Stromal cell of bone marrow (primary cell): Measurements from ENCODE around the gene CTAGE8.
"Not testable (repeated sequence)": the region's sequence is repeated elsewhere in the genome, so short reads cannot be mapped to it uniquely, and the experiment has no call there.

Experiments used
- DNase-seq: peaks from one replicate; pipeline ENCODE4 v3.0.0-alpha.2; 2012; ENCODE audit warnings: low read depth

The CTAGE8 gene, protein sequence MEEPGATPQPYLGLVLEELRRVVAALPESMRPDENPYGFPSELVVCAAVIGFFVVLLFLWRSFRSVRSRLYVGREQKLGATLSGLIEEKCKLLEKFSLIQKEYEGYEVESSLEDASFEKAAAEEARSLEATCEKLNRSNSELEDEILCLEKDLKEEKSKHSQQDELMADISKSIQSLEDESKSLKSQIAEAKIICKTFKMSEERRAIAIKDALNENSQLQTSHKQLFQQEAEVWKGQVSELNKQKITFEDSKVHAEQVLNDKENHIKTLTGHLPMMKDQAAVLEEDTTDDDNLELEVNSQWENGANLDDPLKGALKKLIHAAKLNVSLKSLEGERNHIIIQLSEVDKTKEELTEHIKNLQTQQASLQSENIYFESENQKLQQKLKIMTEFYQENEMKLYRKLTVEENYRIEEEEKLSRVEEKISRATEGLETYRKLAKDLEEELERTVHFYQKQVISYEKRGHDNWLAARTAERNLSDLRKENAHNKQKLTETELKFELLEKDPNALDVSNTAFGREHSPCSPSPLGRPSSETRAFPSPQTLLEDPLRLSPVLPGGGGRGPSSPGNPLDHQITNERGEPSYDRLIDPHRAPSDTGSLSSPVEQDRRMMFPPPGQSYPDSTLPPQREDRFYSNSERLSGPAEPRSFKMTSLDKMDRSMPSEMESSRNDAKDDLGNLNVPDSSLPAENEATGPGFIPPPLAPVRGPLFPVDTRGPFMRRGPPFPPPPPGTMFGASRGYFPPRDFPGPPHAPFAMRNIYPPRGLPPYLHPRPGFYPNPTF

DNA sequence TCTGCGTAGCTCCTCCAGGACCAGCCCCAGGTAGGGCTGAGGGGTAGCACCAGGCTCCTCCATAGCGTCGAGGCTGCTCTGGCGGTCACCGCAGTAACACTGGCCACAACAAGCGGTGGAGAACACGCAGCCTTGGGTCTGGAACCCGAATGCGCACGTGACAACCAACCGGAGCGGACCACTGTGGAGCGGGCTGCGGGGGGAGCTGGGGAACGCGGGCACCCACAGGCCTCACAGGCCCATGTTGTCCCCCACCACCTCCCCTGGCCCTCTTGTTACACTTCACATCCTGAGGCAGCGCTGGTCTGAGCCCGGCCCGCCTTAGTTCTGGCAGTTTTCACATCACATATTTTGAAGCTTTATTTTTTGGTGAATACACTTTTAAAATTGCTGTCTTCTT, at the start of gene CTAGE8:
TSS of gene CTAGE8 (minus strand) at position 101 of the 400 bp plus-strand sequence. CDS start at position 63, 38 bp downstream.
- not testable (repeated sequence) for DNase-seq

DNA sequence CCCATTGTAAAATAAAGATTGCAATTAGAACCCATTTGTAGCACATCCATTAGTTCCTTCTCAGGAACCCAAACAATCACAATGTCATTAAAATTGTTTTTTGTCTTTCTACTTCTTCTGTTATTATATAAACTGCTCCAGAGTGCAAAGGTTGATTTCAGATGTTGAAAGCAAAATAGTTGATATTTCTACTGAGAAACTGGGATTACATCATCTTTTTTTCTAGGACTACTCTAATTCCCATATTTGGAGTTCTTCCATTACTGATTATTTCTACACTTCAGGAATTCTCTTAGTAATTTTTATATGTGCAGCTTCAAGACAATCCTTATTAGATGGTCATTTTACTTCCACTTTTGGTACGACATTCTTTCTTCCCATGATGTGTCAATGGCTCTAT, 48.4 kb upstream of the CTAGE8 start:
- not testable (repeated sequence) for DNase-seq

DNA sequence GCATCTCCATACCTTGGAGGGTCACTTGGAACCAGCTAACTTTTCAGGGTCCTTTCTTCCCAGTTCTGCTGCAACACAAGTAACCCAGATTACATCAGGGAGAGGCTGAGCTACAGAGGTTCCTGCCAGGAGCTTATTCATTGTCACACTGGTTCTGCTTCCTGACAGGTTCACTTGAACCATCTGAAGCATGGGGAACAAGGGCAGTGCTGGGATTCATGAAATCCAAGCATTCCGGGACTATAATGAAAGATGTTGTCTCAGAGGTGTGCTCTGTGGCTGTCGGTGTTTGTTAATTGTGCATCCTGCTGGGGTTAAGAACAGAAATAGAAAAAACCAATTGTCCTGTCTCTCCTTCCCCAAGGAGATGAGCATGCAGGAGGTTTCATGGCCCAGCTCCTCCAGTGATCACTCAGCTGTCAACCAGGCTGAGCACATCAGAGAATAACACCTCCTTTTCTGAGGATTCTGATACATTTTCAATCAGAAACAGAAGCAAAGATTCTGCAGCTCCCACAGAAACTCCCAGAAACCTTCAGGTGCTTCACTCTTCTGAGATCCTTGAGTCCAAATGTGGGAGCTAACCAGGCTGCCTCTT, 42.9 kb upstream of the CTAGE8 start, which contains the start of gene OR2A1:
TSS of gene OR2A1 (plus strand) at position 548 of the 598 bp plus-strand sequence. CDS start 5,706 bp downstream, outside the sequence.
- not testable (repeated sequence) for DNase-seq

GRCh38 chr7:144311218-144311617, 42.1 kb upstream of the CTAGE8 start:
- DNase-seq: not testable (repeated sequence)

DNA sequence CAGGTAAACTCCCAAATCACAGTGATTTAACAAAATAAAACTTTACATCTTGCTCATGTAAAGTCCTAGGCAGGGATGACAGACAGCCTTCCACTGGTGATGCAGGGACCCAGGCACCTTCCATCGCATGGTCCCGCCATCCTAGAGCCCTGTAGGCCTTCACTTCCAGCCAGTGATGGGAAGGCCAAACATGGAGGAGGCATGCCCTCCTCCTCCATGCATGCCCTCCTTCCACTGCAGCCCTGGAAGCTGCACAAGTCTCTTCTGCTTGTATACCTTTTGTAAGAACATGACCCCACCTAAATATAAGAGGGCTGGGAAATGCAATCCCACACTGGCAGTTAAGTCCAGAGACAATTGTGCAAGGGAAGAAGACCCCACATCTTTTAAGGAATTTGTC, 40.6 kb upstream of the CTAGE8 start:
- DNase-seq: not testable (repeated sequence)

GRCh38 chr7:144305156-144305555, 36.1 kb upstream of the CTAGE8 start:
- not testable (repeated sequence) for DNase-seq

GRCh38 chr7:144303607-144304006, 34.5 kb upstream of the CTAGE8 start:
- not testable (repeated sequence) for DNase-seq

DNA sequence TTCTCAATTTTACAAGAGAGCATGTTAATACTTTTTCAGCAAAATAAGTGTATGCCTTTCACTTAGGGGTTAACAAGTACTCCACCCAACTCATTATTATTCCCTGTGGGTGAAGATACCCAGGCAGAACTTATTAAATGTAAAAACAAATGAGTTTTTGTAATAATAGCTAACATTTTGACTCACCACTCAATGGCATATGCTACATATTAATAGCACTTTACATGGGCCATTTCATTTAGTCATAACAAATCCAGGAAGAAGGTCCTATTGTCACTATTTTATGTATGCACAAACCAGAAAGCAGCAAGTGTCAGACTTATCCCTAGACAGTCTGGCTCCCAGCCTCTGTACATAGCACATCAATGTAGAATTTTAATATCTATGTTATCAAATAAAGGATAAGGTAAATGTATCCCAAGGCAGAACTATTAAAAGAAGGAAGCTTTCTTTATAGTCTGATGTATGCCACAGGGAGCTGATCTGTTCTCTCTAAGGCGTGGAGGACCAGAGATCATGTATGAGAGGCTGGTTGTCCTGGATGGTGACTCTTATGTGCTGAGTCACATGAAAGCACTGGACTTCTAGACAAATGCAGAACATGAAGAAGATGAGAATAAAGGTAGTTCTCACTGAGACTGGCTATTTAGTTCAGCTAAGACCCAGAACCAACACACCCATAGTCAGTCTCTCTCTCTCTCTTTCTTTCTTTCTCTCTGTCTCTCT, 33.7 kb upstream of the CTAGE8 start:
- not testable (repeated sequence) for DNase-seq

- not testable (repeated sequence) for DNase-seq
These were observed 24.9 kb upstream of the CTAGE8 start for GRCh38 chr7:144293794-144294499.

GRCh38 chr7:144292384-144293161, 23.5 kb upstream of the CTAGE8 start:
- DNase-seq: not testable (repeated sequence)

GRCh38 chr7:144291607-144292006, 22.5 kb upstream of the CTAGE8 start:
- DNase-seq: not testable (repeated sequence)

GRCh38 chr7:144287171-144287784, 18.2 kb upstream of the CTAGE8 start:
- not testable (repeated sequence) for DNase-seq

DNA sequence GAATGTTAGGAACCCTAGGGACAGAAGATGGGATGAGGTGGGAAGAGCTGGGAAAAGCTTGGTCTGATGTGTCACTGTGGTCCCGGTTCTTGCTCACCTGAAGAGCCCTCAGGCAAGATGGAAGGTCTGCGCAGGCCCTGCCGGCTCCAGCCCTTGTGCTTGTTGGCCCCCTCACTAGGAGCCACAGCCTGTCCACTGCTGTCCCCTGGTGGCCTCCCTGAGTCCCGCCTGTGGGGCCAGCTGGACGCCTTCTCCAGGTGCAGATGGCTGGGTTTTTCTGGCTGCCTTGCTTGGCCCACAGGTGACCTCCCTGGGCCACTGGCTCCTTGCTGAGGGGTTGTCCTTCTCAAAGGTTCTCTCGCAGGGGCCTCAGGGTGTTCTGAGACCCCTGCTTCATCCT, 14.6 kb upstream of the CTAGE8 start:
- not testable (repeated sequence) for DNase-seq

GRCh38 chr7:144282490-144282889, 13.4 kb upstream of the CTAGE8 start:
- DNase-seq: not testable (repeated sequence)

DNA sequence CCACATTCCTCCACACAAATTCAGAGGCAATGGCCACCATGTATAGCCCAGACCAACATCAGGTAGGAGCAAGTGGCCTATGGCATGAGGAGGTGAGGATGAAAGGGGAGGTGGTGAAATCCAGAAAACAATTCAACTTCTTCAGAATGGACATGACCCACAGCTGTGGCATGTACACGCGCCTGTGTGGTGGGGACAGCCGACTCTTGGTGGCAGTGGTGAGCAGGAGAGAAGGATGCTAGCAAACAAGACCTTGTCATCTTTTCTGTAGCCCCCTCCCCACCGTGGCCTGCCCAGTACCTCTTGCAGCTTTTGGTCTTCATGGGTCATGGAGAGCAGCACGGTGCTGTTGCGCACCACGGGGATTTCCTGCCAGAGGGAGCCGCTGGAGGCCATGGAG, 12.9 kb upstream of the CTAGE8 start:
- not testable (repeated sequence) for DNase-seq

DNA sequence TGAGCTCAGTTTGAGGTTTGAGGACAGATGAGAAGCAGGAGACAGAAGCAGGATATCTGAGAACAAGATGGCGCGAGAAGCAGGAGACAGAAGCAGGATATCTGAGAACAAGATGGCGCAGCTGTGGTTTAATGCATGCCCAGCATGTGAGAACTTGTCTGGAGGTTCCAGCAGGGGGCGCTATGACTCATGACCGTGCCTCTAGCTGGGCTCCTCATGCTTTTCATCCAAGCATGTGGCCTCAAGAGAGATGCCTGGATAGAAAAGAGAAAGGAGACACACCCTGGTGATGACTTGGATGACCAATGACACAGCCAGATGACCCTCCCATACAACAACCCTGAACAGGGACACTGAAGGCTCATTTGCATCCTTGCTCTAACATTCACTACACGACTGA, 10.9 kb upstream of the CTAGE8 start:
- DNase-seq: not testable (repeated sequence)

DNA sequence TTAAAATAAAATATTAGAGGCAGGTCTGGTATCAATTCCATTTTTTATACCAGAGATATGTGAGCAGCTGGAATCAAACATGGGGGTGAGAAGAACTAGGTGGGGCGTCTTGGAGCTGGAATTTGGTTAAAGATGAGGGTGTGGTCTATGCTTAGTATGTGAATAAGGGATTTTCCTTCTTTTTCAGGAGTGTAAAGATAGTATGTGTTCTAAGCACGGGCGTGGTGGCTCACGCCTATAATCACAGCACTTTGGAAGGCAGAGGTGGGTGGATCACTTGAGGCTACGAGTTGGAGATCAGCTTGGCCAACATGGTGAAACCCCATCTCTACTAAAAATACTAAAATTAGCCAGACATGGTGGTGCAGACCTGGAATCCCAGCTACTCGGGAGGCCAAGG, 6.2 kb upstream of the CTAGE8 start:
- DNase-seq: not testable (repeated sequence)

DNA sequence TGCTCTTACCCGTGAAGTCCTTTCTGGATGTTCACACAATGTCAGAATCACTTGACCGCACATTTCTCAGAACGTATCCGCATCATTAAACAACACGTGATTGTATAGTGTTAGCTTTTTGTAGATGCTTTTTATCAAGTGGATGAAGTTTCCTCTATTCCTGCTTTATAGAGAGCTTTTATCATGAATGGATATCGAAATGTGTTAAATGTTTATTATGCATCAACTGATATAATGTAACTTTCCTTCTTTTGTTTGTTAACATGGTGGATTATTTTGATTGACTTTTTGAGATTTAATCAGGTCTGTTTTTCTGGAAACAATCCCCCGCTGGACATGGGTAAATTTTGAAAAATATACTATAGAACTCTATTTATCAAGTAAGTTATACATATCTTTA, 4.4 kb downstream of the CTAGE8 start, which contains the start of gene OR2A7:
TSS of gene OR2A7 (minus strand) at position 101 of the 400 bp plus-strand sequence. CDS start 5,164 bp downstream, outside the sequence.
- not testable (repeated sequence) for DNase-seq

GRCh38 chr7:144262128-144262527, 7.0 kb downstream of the CTAGE8 start:
- DNase-seq: not testable (repeated sequence)
